HCT116 (cell line): Measurements from ENCODE around the gene PLSCR1. TPM values are rescaled to one million over a fixed set of nuclear protein-coding genes. Genes with fewer than 3 reads are reported as not detected.

Experiments
- ATAC-seq: fragments of 200-7000 bp; cut with Tn5 transposase; 2 replicates; pipeline ENCODE4 v1.9.1; 2020; ENCODE audit warnings: mild to moderate bottlenecking, moderate library complexity
- BruUV-seq: library from RNA; stranded (reverse); fragments of 400-500 nt; replicated peaks from 2 replicates; lab custom pipeline; 2021; lab: Mats Ljungman, UMichigan
- CTCF ChIA-PET: fragments of 300-600 bp; sonication (Branson Sonifier 250); formaldehyde crosslinking; loops from one replicate; lab custom pipeline; 2021; ENCODE audit warnings: antibody characterized with exemption; lab: Charles Lee
- POLR2A ChIA-PET: fragments of 300-600, 350-600 bp; sonication (Branson Sonifier 250); formaldehyde crosslinking; loops from one replicate; lab custom pipeline; 2021; ENCODE audit warnings: antibody characterized with exemption; lab: Charles Lee
- RAD21 ChIA-PET, 2 experiments: fragments of 300-600 bp; sonication (Branson Sonifier 250); formaldehyde crosslinking; loops; one replicate each; lab custom pipeline; 2023; ENCODE audit warnings: low total read pairs in 2 of 2; ENCODE audit not compliant: uncharacterized antibody in 2 of 2, unreplicated experiment in 2 of 2, low non-redundant PET in 1 of 2; lab: Charles Lee
- DNase-seq: peaks from one replicate; pipeline ENCODE4 v3.0.0-alpha.2; 2010; ENCODE audit warnings: low read depth, low spot score
- H2AFZ ChIP-seq: fragments of 200-600 bp; shearing (Covaris generic), sonication (generic); 2 replicates; pipeline ENCODE4 v1.6.1; 2017; ENCODE audit warnings: low read depth, mixed run types, mixed read lengths, antibody characterized with exemption, low read length; ENCODE audit not compliant: poor library complexity, severe bottlenecking
- H3K27ac ChIP-seq: 2 replicates; pipeline ENCODE4 v1.5.1; 2012; ENCODE audit warnings: low read depth, low read length
- H3K27me3 ChIP-seq: fragments of 200-600 bp; sonication (generic); 2 replicates; pipeline ENCODE4 v1.6.1; 2016; ENCODE audit warnings: mixed run types, low read length, mixed read lengths; ENCODE audit not compliant: insufficient read depth
- H3K36me3 ChIP-seq, 2 experiments: fragments of 200-500 bp in 1 of 2; fragments of 200-600 bp in 1 of 2; sonication (Bioruptor generic) in 1 of 2; sonication (generic) in 1 of 2; 2 replicates each; pipeline versions ENCODE4 v1.5.1 to v1.6.1; 2014 to 2016; ENCODE audit warnings: low read length in 2 of 2, inconsistent platforms in 1 of 2, mixed read lengths in 1 of 2, mixed run types in 1 of 2; ENCODE audit not compliant: insufficient read depth in 2 of 2, control insufficient read depth in 1 of 2
- H3K4me1 ChIP-seq, 2 experiments: fragments of 200-600 bp in 1 of 2; sonication (generic) in 1 of 2; 2 replicates each; pipeline versions ENCODE4 v1.5.1 to v1.6.1; 2012 to 2017; ENCODE audit warnings: low read length in 2 of 2, inconsistent platforms in 1 of 2, mild to moderate bottlenecking in 1 of 2, mixed read lengths in 1 of 2, mixed run types in 1 of 2, moderate library complexity in 1 of 2; ENCODE audit not compliant: insufficient read depth in 2 of 2, control insufficient read depth in 1 of 2
- H3K4me2 ChIP-seq: fragments of 200-600 bp; sonication (generic); 2 replicates; pipeline ENCODE4 v1.6.1; 2017; ENCODE audit warnings: mixed run types, low read length, mixed read lengths
- H3K4me3 ChIP-seq, 2 experiments: fragments of 200-600 bp in 1 of 2; sonication (generic) in 1 of 2; replicated peaks in 1 of 2; 2 replicates each; pipeline ENCODE4 v1.5.1; 2011 to 2016; ENCODE audit warnings: low read length in 2 of 2, control low read depth in 1 of 2, low read depth in 1 of 2, mild to moderate bottlenecking in 1 of 2, mixed read lengths in 1 of 2, mixed run types in 1 of 2
- H3K79me2 ChIP-seq: fragments of 200-600 bp; sonication (generic); 2 replicates; pipeline ENCODE4 v1.6.1; 2017; ENCODE audit warnings: mild to moderate bottlenecking, mixed run types, low read length, moderate library complexity, mixed read lengths; ENCODE audit not compliant: insufficient read depth
- H3K9ac ChIP-seq: fragments of 200-600 bp; sonication (generic); 2 replicates; pipeline ENCODE4 v1.6.1; 2016; ENCODE audit warnings: low read length, mixed read lengths
- H3K9me2 ChIP-seq: fragments of 200-600 bp; sonication (generic), shearing (Covaris generic); 2 replicates; pipeline ENCODE4 v1.6.1; 2017; ENCODE audit warnings: mixed run types, mild to moderate bottlenecking, moderate library complexity; ENCODE audit not compliant: insufficient read depth
- H3K9me3 ChIP-seq, 2 experiments: fragments of 200-500 bp in 1 of 2; fragments of 200-600 bp in 1 of 2; sonication (Bioruptor generic) in 1 of 2; sonication (generic) in 1 of 2; 2 replicates each; pipeline ENCODE4 v1.6.1; 2014 to 2017; ENCODE audit warnings: low read length in 2 of 2, mixed read lengths in 2 of 2, inconsistent platforms in 1 of 2, low read depth in 1 of 2, mild to moderate bottlenecking in 1 of 2, mixed run types in 1 of 2, moderate library complexity in 1 of 2; ENCODE audit not compliant: control insufficient read depth in 1 of 2, insufficient read depth in 1 of 2
- H4K20me1 ChIP-seq: fragments of 200-600 bp; sonication (generic), shearing (Covaris generic); 2 replicates; pipeline ENCODE4 v1.6.1; 2017; ENCODE audit warnings: mixed run types, mild to moderate bottlenecking, moderate library complexity; ENCODE audit not compliant: insufficient read depth
- CBX3 ChIP-seq: IDR thresholded peaks from 2 replicates; pipeline ENCODE4 v1.6.1; 2012; ENCODE audit warnings: low read depth
- CEBPB ChIP-seq: IDR thresholded peaks from 2 replicates; pipeline ENCODE4 v1.6.1; 2012; ENCODE audit warnings: low read depth
- EGR1 ChIP-seq: IDR thresholded peaks from 2 replicates; pipeline ENCODE4 v1.6.1; 2012; ENCODE audit warnings: low read depth
- ELF1 ChIP-seq: IDR thresholded peaks from 2 replicates; pipeline ENCODE4 v1.6.1; 2012; ENCODE audit warnings: low read depth, borderline replicate concordance
- EZH2 ChIP-seq: fragments of 200-600 bp; sonication (generic); IDR thresholded peaks from 2 replicates; pipeline ENCODE4 v1.6.1; 2017; ENCODE audit warnings: antibody characterized with exemption, mixed run types
- EZH2phosphoT487 ChIP-seq: fragments of 200-600 bp; IDR thresholded peaks from 2 replicates; pipeline ENCODE4 v1.6.1; 2018; ENCODE audit warnings: antibody characterized with exemption, borderline replicate concordance
- JUND ChIP-seq: IDR thresholded peaks from 2 replicates; pipeline ENCODE4 v1.6.1; 2012
- POLR2A ChIP-seq: IDR thresholded peaks from 2 replicates; pipeline ENCODE4 v1.7.0; 2011; ENCODE audit warnings: borderline replicate concordance; ENCODE audit not compliant: insufficient read depth, insufficient read length; ENCODE audit errors: extremely low read depth
- POLR2AphosphoS5 ChIP-seq: IDR thresholded peaks from 2 replicates; pipeline ENCODE4 v1.6.1; 2011; ENCODE audit warnings: mild to moderate bottlenecking, low read depth, low read length, moderate library complexity
- RAD21 ChIP-seq: IDR thresholded peaks from 2 replicates; pipeline ENCODE4 v1.6.1; 2012; ENCODE audit warnings: low read depth, mild to moderate bottlenecking
- SIN3A ChIP-seq: IDR thresholded peaks from 2 replicates; pipeline ENCODE4 v1.6.1; 2012; ENCODE audit warnings: low read depth
- SP1 ChIP-seq: IDR thresholded peaks from 2 replicates; pipeline ENCODE4 v1.6.1; 2012; ENCODE audit warnings: low read depth
- SRF ChIP-seq: IDR thresholded peaks from 2 replicates; pipeline ENCODE4 v1.6.1; 2012; ENCODE audit warnings: low read depth
- TCF7L2 ChIP-seq: IDR thresholded peaks from 2 replicates; pipeline ENCODE4 v1.7.0; 2011; ENCODE audit warnings: borderline replicate concordance, inconsistent platforms; ENCODE audit not compliant: insufficient read depth, insufficient read length; ENCODE audit errors: extremely low read depth
- YY1 ChIP-seq: IDR thresholded peaks from 2 replicates; pipeline ENCODE4 v1.6.1; 2011; ENCODE audit warnings: low read length, low read depth, moderate library complexity, mild to moderate bottlenecking; ENCODE audit not compliant: insufficient replicate concordance; ENCODE audit errors: extremely low read depth
- ZFX ChIP-seq: fragments of 450-650 bp; IDR thresholded peaks from 2 replicates; pipeline ENCODE4 v1.6.1; 2017
- ZNF274 ChIP-seq: fragments of 200-500 bp; sonication (Bioruptor generic); IDR thresholded peaks from 2 replicates; pipeline ENCODE4 v1.6.1; 2014; ENCODE audit warnings: mild to moderate bottlenecking, low read depth, low read length, inconsistent platforms
- intact Hi-C: fragments of 100-400 bp; cut with micrococcal nuclease; formaldehyde crosslinking; loops from 2 replicates; pipeline ENCODE4 v1.10.0; 2022
- total RNA-seq: library from RNA; stranded (reverse); gene quantifications from one replicate; pipeline ENCODE4 v1.2.1, GENCODE V29; 2021; ENCODE audit not compliant: unreplicated experiment
- TF ChIP-seq, protein P1 (sequence below): IDR thresholded peaks from 2 replicates; pipeline ENCODE4 v1.6.1; 2012
- TF ChIP-seq, protein P2 (sequence below): IDR thresholded peaks from 2 replicates; pipeline ENCODE4 v1.6.1; 2012; ENCODE audit warnings: low read depth
- TF ChIP-seq, protein P3 (sequence below): IDR thresholded peaks from 2 replicates; pipeline ENCODE4 v1.6.1; 2012
- TF ChIP-seq, protein P4 (sequence below): IDR thresholded peaks from 2 replicates; pipeline ENCODE4 v1.6.1; 2011; ENCODE audit warnings: mild to moderate bottlenecking, low read length, moderate library complexity; ENCODE audit not compliant: insufficient replicate concordance; ENCODE audit errors: extremely low read depth

The PLSCR1 gene
- total RNA-seq, 1 experiment from 2014 or later: 44.2 TPM

DNA sequence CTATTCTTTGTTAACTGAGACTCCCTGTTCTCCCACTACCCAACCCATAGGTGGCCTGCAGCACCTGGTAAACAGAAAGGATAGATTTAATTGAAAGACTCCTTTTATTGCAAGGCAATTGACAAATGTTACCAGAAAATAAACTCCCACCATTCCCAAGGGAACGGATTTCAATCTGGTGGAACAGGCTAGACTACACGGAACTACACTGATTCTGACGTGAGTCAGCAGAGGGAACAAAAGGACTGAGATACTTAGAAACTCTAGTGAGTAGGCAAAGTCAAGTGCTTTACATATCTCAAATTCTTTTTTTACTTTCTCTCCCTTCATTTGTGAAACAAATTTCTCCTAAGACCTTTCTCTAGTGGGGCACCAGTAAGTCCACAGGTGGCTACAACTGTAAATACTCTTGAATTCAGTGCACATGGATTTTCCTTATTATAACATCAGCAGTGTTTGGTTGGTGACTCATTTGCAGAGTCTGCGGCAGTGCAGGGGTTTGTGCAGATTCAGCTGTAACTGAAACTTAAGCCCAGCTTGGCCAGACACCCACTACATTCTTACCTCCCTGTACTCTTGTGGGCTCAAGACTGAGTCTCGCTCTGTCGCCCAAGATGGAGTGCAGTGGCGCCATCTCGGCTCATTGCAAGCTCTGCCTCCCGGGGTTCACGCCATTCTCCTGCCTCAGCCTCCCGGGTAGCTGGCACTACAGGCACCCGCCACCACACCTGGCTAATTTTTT is 40.8 kb downstream of the PLSCR1 start:
- H3K79me2 ChIP-seq: no peaks in the 10 kb centered on the region
- H3K4me1 ChIP-seq: peaks cover 29 to 56% of the 10 kb centered on the region in 2 experiments
- ATAC-seq: peak; percentile 83
- peak overlapping the region; percentile 38 for H3K9ac ChIP-seq
- no peaks in the 10 kb centered on the region for H3K9me3 ChIP-seq
- H2AFZ ChIP-seq: peak overlapping the region; percentile 52
- no peaks in the 10 kb centered on the region for H3K27me3 ChIP-seq
- RAD21 ChIA-PET: no interaction called here
- no peaks in the 10 kb centered on the region for H3K9me2 ChIP-seq
- H3K4me2 ChIP-seq: peak overlapping the region; percentile 63
- peak; percentile 86 for DNase-seq
- no peaks in the 10 kb centered on the region for H3K36me3 ChIP-seq
- peak overlapping the region in 1 of 2 experiments; percentile 28; a peak in 2 of 4 replicates for H3K4me3 ChIP-seq
- no TSS peak for BruUV-seq
- no peaks in the 10 kb centered on the region for H4K20me1 ChIP-seq
- POLR2A ChIA-PET: interaction anchor here (1.3 kb wide), 1 partner anchor 41 kb away, joined by 4 read pairs; the partner anchor contains the start of gene PLSCR1
- peak overlapping the region; percentile 68 for H3K27ac ChIP-seq
- CTCF ChIA-PET: no interaction called here
- intact Hi-C loops: no loop called here
- peak; percentile 78 for TF ChIP-seq CBX3
- no peak for TF ChIP-seq EZH2phosphoT487
- no peak for TF ChIP-seq ZNF274
- peak; percentile 22 for TF ChIP-seq YY1
- no peak for TF ChIP-seq SIN3A
- TF ChIP-seq, protein P1, sequence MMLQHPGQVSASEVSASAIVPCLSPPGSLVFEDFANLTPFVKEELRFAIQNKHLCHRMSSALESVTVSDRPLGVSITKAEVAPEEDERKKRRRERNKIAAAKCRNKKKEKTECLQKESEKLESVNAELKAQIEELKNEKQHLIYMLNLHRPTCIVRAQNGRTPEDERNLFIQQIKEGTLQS: no peak
- TF ChIP-seq ZFX: no peak
- TF ChIP-seq, protein P2, sequence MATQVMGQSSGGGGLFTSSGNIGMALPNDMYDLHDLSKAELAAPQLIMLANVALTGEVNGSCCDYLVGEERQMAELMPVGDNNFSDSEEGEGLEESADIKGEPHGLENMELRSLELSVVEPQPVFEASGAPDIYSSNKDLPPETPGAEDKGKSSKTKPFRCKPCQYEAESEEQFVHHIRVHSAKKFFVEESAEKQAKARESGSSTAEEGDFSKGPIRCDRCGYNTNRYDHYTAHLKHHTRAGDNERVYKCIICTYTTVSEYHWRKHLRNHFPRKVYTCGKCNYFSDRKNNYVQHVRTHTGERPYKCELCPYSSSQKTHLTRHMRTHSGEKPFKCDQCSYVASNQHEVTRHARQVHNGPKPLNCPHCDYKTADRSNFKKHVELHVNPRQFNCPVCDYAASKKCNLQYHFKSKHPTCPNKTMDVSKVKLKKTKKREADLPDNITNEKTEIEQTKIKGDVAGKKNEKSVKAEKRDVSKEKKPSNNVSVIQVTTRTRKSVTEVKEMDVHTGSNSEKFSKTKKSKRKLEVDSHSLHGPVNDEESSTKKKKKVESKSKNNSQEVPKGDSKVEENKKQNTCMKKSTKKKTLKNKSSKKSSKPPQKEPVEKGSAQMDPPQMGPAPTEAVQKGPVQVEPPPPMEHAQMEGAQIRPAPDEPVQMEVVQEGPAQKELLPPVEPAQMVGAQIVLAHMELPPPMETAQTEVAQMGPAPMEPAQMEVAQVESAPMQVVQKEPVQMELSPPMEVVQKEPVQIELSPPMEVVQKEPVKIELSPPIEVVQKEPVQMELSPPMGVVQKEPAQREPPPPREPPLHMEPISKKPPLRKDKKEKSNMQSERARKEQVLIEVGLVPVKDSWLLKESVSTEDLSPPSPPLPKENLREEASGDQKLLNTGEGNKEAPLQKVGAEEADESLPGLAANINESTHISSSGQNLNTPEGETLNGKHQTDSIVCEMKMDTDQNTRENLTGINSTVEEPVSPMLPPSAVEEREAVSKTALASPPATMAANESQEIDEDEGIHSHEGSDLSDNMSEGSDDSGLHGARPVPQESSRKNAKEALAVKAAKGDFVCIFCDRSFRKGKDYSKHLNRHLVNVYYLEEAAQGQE: no peak
- peak; percentile 40; the same call in 1 of the 2 replicates for TF ChIP-seq EGR1
- TF ChIP-seq RAD21: peak; percentile 17
- TF ChIP-seq EZH2: no peak
- no peak for TF ChIP-seq ELF1
- TF ChIP-seq TCF7L2: no peak
- TF ChIP-seq, protein P3, sequence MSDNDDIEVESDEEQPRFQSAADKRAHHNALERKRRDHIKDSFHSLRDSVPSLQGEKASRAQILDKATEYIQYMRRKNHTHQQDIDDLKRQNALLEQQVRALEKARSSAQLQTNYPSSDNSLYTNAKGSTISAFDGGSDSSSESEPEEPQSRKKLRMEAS: peak; percentile 56; the same call in 1 of the 2 replicates
- peak; percentile 80 for TF ChIP-seq JUND
- 0 out of 2 replicates have a peak, but pooled peaks have one; percentile 53 for TF ChIP-seq SRF
- TF ChIP-seq CEBPB: peak; percentile 70; the same call in 1 of the 2 replicates
- TF ChIP-seq POLR2AphosphoS5: peak; percentile 28; the same call in 1 of the 2 replicates
- no peak for TF ChIP-seq POLR2A
- TF ChIP-seq SP1: peak; percentile 88
- TF ChIP-seq, protein P4, sequence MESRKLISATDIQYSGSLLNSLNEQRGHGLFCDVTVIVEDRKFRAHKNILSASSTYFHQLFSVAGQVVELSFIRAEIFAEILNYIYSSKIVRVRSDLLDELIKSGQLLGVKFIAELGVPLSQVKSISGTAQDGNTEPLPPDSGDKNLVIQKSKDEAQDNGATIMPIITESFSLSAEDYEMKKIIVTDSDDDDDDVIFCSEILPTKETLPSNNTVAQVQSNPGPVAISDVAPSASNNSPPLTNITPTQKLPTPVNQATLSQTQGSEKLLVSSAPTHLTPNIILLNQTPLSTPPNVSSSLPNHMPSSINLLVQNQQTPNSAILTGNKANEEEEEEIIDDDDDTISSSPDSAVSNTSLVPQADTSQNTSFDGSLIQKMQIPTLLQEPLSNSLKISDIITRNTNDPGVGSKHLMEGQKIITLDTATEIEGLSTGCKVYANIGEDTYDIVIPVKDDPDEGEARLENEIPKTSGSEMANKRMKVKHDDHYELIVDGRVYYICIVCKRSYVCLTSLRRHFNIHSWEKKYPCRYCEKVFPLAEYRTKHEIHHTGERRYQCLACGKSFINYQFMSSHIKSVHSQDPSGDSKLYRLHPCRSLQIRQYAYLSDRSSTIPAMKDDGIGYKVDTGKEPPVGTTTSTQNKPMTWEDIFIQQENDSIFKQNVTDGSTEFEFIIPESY: no peak
